NB4 (cell line): ENCODE measurements around the gene EMP1.

Source experiments
- DNase-seq: peaks from one replicate; pipeline ENCODE4 v3.0.0; 2010; ENCODE audit warnings: low read depth
- H3K4me3 ChIP-seq: one replicate; pipeline ENCODE4 v1.5.1; 2011; ENCODE audit warnings: mild to moderate bottlenecking, low read depth, low read length, moderate library complexity
- CTCF ChIP-seq: IDR thresholded peaks from one replicate; pipeline ENCODE4 v1.5.1; 2012; ENCODE audit warnings: low read depth, low read length
- MAX ChIP-seq: IDR thresholded peaks from 2 replicates; pipeline ENCODE4 v1.6.1; 2011; ENCODE audit warnings: low read depth, low read length
- MYC ChIP-seq: IDR thresholded peaks from 2 replicates; pipeline ENCODE4 v1.6.1; 2011; ENCODE audit warnings: low read depth, low read length
- POLR2A ChIP-seq: IDR thresholded peaks from 2 replicates; pipeline ENCODE4 v1.6.1; 2011; ENCODE audit warnings: mild to moderate bottlenecking; ENCODE audit not compliant: insufficient read length; ENCODE audit errors: extremely low read depth

Gene EMP1

GRCh38 chr12:13215056-13215455, 18.5 kb downstream of the EMP1 start:
- DNase-seq = no peak
- TF ChIP-seq MAX = no peak
- no peak for TF ChIP-seq POLR2A

GRCh38 chr12:13218641-13219040, 22.1 kb downstream of the EMP1 start:
- no peak for DNase-seq
- no peak for TF ChIP-seq MAX
- no peak for TF ChIP-seq POLR2A
- TF ChIP-seq CTCF = no peak
- no peak for TF ChIP-seq MYC

More at GRCh38 chr12:13215056-13215455, 18.5 kb downstream of the EMP1 start:
- H3K4me3 ChIP-seq = no peak overlapping the region

GRCh38 chr12:13219320-13219719, 22.8 kb downstream of the EMP1 start:
- DNase-seq = no peak
- H3K4me3 ChIP-seq = no peak overlapping the region
- TF ChIP-seq CTCF (no peak), POLR2A (no peak), MAX (no peak), MYC (no peak)

More at GRCh38 chr12:13218641-13219040, 22.1 kb downstream of the EMP1 start:
- no peak overlapping the region for H3K4me3 ChIP-seq

GRCh38 chr12:13220838-13221237, 24.3 kb downstream of the EMP1 start:
- no peak overlapping the region for H3K4me3 ChIP-seq
- TF ChIP-seq POLR2A = no peak
- no peak for TF ChIP-seq MYC
- TF ChIP-seq MAX = no peak
- no peak for TF ChIP-seq CTCF
- DNase-seq = no peak

GRCh38 chr12:13222076-13222475, 25.6 kb downstream of the EMP1 start:
- TF ChIP-seq MAX (no peak), MYC (no peak), CTCF (no peak), POLR2A (no peak)
- H3K4me3 ChIP-seq = no peak overlapping the region
- no peak for DNase-seq

- no peak for DNase-seq
- no peak for TF ChIP-seq POLR2A
- TF ChIP-seq MYC = no peak
- TF ChIP-seq MAX = no peak
- TF ChIP-seq CTCF = no peak
- no peak overlapping the region for H3K4me3 ChIP-seq
Measured at GRCh38 chr12:13223179-13223804, 26.8 kb downstream of the EMP1 start.
